Dermis blood vessel endothelial cell (primary cell): ENCODE data around the gene DDX59. TPM values are rescaled to one million over a fixed set of nuclear protein-coding genes. Genes with fewer than 3 reads are reported as not detected.

Experiments used
- DNase-seq: peaks from one replicate; pipeline ENCODE4 v3.0.0; 2010
- total RNA-seq: library from RNA; depleted of rRNA; stranded (reverse); fragments of >200 nt; gene quantifications from 2 replicates; pipeline ENCODE4 v1.2.3, GENCODE V29; 2014

DDX59 gene
- total RNA-seq, 1 donor from 2014 or later, result 12.8 TPM

- DNase-seq, result no peak
These were observed 41.4 kb downstream of the DDX59 start for GRCh38 chr1:200628223-200628881.

DNA sequence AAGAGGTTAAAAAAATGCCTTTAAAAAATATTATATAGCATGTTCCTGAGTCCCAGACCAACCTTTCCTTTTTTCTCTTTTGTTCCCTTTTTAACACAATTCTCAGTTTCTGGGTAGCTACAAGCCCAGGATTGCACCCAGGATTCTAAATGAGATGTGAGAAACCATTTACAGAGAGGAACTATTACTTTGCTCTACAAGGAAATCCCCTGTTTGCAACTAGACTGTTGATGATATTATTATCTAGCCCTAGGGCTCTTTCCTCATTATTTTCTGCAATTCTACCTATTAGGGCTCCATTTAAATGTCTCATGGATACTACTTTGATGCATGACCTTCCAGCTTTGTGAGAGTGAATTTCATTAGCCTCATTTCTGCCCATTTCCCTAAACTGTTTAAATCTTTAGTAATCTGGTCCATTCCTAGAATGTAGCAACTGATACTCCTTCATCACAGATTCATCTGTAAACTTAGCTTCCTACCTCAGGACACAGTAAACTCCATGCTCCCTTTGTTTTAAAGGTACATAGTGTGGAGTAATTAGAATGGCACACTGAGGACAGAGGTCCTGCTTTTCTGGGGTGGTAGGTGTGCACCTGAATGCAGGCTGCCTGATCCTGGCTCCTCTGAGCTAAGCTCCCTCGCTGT is 42.0 kb downstream of the DDX59 start:
- DNase-seq, result no peak

DNA sequence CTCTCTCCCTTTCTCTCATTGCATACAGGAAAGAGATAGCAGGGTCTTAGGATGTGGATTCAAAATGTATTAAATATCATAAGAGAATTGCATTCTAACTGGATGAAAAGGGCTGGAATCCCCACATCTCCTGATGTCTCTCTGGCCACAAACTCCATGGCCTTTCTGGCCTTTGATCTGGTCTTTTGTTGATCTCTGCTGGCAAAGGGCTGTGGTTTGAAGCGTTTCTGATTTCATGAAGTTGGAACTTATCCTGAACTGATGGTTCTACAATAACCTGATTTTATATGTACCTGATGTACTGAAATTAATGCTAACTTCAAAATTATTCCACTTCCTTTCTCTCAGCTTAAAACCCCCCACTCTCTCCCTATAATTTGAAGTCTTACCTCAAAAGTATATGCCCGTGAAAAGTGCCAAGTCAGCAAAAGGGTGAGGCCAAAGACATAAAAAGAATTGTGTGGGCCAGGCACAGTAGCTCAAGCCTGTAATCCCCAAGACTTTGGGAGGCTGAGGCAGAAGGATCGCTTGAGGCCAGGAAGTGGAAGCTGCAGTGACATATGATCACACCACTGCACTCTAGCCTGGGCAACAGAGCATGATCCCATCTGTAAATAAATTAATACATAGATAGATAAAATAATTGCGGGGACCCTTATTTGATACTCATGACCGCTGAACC is 42.7 kb downstream of the DDX59 start:
- no peak for DNase-seq

DNA sequence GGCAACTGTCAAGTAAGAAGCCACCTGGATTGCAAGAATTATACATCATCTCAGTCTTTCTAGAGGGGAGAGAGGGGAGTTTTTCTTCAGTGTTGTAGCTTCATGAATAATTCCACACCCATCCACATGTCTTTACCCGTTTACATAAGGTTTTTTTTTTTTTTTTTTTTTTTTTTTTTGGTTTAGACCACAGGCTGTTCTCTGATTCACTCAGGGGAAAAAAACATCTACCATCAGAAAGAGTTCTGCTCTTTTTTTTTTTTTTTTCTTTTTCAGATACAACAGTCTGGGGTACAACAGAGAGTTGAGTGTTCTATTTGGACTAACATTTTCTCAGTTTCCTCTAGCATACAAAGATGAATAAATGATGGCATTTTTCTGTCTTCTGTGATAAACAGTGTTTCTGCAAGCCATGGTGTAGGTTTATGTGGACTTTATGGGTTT is 44.3 kb downstream of the DDX59 start:
- DNase-seq, result no peak

- DNase-seq, result peak; percentile 21
These were observed 44.9 kb downstream of the DDX59 start for GRCh38 chr1:200624679-200625335.

DNA sequence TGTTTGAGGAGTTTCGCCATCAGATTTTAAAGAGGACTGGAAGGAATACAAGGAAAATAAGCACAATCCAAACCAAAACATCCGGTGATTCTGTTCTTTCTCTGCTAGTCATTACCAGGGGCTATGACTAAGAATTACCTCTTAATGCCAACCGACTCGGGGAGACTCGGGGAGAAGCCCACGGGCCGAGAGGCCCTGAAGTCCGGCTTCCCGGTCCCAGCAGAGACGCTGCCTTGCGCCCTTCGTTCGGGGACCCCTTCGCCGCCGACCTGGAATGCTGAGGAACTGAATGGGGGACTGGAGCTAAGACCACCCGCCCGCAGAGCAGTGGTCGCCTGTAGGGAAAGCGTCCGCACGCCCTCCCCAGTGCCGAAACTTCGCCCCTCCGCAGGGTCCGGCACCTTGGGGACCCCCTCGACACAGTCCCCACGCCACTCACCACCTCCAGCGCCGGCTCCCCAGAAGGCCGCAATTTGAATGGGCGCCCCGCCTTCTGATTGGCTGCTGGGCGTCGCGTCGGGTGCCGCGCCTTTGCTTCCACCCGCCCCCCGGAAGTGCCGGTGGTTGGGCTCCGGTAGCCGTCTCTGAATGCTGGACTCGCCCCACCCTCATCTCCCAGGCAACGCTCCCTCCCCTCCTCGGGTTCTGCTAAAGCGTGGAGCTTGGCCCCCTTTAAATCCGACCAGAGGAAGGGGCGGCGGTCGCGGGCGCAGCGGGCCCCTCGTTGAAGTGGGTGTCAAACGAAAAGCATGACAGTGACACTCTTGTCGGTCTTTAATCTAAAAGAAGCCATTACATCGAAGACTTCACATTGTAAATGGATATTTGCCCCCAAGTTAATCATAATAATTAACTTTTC is 49.2 kb downstream of the DDX59 start, which contains the start of gene KIF14:
Gene KIF14, minus strand, starts transcription at position 479 of the 859 bp plus-strand sequence. CDS start 2,028 bp downstream, outside the sequence.
- peak; percentile 92 for DNase-seq

- DNase-seq, result no peak
These were observed 49.8 kb downstream of the DDX59 start for GRCh38 chr1:200619894-200620272.

DNA sequence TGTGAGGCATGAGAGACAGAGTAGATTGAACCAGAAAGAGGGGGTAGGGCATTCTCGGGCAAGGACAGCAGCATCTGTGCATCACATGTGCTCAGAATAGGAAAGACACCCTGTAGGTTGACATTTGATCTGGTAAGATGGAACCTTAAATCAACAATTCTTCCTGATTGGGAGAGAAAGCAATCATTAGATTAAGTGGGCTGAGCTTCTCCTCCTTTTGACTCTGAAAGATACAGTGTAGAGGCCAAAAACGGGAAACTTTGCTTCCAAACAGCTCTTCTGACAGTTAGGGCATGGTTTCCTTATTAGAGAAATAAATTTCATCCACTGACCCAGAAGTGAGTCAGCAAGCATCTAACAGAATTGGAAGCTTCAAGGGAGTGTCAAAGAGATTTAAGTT is 58.9 kb downstream of the DDX59 start:
- DNase-seq, result no peak

DNA sequence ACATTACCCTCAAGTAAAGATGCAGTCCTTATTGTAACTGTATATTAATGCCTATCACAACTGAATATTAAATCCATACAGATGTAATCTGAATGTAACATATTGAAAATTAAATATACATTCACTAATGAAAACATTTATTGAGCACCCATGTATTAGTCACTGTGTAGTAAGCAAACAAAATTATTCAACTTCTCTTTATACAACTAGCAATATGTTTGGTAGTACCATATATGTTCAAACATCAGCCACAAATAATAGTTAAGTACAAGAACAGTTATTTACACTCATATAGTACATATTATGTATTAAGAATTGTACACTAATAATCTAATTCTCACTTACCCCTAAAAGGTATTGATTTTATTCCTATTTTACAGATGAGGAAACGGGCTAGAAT is 67.1 kb downstream of the DDX59 start:
- no peak for DNase-seq

Other genes with a start within 250 kb of the DDX59 start
- 3.1 and 18.0 TPM in 2 replicates for gene KIF14, start 49.2 kb downstream of the DDX59 start, total RNA-seq
- gene CAMSAP2, start 69.0 kb upstream of the DDX59 start, total RNA-seq, result 37.3 and 53.8 TPM in 2 replicates
- gene GPR25, start 203.1 kb upstream of the DDX59 start, total RNA-seq, result not detected in 2 replicates
- under 0.01 and 0.17 TPM in 2 replicates for gene INAVA, start 225.0 kb upstream of the DDX59 start, total RNA-seq